Endothelial cell (in vitro differentiated cells): Measurements from ENCODE around the gene OR2L8. TPM values are rescaled to one million over a fixed set of nuclear protein-coding genes. Genes with fewer than 3 reads are reported as not detected.

Experiments
- DNase-seq: peaks from one replicate; pipeline ENCODE4 v3.0.0; 2021; ENCODE audit warnings: low spot score
- H3K27ac Mint-ChIP-seq: one replicate; pipeline ENCODE4 v1.8.0; 2021; ENCODE audit warnings: mixed read lengths, inconsistent platforms; ENCODE audit not compliant: unreplicated experiment
- H3K27me3 Mint-ChIP-seq: one replicate; pipeline ENCODE4 v1.8.0; 2021; ENCODE audit warnings: mild to moderate bottlenecking, moderate library complexity, mixed read lengths, inconsistent platforms; ENCODE audit not compliant: unreplicated experiment
- H3K36me3 Mint-ChIP-seq: one replicate; pipeline ENCODE4 v1.8.0; 2021; ENCODE audit warnings: mild to moderate bottlenecking, low read depth, mixed read lengths, inconsistent platforms; ENCODE audit not compliant: unreplicated experiment
- H3K4me1 Mint-ChIP-seq: one replicate; pipeline ENCODE4 v1.8.0; 2021; ENCODE audit warnings: mild to moderate bottlenecking, mixed read lengths, inconsistent platforms; ENCODE audit not compliant: unreplicated experiment
- H3K4me3 Mint-ChIP-seq: one replicate; pipeline ENCODE4 v1.8.0; 2021; ENCODE audit warnings: mild to moderate bottlenecking, mixed read lengths, inconsistent platforms; ENCODE audit not compliant: unreplicated experiment
- H3K9me3 Mint-ChIP-seq: one replicate; pipeline ENCODE4 v1.8.0; 2021; ENCODE audit warnings: mixed read lengths, inconsistent platforms; ENCODE audit not compliant: unreplicated experiment
- total RNA-seq: library from RNA; stranded (reverse); fragmentation: NEBNext Ultra II Directional; extraction: Animal tissue kit (Norgen Biotek cat#: 25700); gene quantifications from one replicate; pipeline ENCODE4 v1.2.1, GENCODE V29; 2021; ENCODE audit not compliant: unreplicated experiment
- TF ChIP-seq, protein P1 (sequence below): fragments of 200-600 bp; sonication (generic); IDR thresholded peaks from one replicate; pipeline ENCODE4 v1.5.0; 2021; ENCODE audit warnings: antibody characterized with exemption; ENCODE audit not compliant: unreplicated experiment

The OR2L8 gene
- total RNA-seq, 1 donor from 2014 or later: not detected

DNA sequence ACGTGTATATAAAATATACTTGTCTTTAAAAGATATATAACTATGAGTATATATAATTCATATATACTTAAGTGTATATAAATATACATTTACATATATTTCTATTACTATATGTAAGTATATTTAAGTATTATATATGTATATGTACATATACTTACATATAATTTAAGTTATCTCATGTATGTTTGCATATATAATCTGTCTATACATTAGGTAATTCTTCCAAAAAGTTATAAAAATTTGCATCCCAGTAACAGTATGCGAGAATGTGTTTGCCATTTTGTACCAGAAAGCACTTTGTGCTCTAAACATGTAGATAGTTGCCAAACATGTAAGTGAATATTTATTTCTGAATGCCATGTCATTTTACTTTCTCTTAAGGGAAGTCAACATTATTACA, 16.3 kb downstream of the OR2L8 start, which contains the start of gene OR2AK2:
Gene OR2AK2 (plus strand): TSS at position 301 of the 400 bp plus-strand sequence. CDS start 144 bp downstream, outside the sequence.
- DNase-seq: no peak
- H3K36me3 Mint-ChIP-seq: no peaks in the 10 kb centered on the region
- H3K9me3 Mint-ChIP-seq: peaks cover 22% of the 10 kb centered on the region
- H3K27ac Mint-ChIP-seq: no peak within 1 kb of the TSS
- no peak within 1 kb of the TSS for H3K4me3 Mint-ChIP-seq
- no peaks in the 10 kb centered on the region for H3K4me1 Mint-ChIP-seq
- H3K27me3 Mint-ChIP-seq: peaks cover 1% of the 10 kb centered on the region
- TF ChIP-seq, protein P1, sequence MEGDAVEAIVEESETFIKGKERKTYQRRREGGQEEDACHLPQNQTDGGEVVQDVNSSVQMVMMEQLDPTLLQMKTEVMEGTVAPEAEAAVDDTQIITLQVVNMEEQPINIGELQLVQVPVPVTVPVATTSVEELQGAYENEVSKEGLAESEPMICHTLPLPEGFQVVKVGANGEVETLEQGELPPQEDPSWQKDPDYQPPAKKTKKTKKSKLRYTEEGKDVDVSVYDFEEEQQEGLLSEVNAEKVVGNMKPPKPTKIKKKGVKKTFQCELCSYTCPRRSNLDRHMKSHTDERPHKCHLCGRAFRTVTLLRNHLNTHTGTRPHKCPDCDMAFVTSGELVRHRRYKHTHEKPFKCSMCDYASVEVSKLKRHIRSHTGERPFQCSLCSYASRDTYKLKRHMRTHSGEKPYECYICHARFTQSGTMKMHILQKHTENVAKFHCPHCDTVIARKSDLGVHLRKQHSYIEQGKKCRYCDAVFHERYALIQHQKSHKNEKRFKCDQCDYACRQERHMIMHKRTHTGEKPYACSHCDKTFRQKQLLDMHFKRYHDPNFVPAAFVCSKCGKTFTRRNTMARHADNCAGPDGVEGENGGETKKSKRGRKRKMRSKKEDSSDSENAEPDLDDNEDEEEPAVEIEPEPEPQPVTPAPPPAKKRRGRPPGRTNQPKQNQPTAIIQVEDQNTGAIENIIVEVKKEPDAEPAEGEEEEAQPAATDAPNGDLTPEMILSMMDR: no peak

DNA sequence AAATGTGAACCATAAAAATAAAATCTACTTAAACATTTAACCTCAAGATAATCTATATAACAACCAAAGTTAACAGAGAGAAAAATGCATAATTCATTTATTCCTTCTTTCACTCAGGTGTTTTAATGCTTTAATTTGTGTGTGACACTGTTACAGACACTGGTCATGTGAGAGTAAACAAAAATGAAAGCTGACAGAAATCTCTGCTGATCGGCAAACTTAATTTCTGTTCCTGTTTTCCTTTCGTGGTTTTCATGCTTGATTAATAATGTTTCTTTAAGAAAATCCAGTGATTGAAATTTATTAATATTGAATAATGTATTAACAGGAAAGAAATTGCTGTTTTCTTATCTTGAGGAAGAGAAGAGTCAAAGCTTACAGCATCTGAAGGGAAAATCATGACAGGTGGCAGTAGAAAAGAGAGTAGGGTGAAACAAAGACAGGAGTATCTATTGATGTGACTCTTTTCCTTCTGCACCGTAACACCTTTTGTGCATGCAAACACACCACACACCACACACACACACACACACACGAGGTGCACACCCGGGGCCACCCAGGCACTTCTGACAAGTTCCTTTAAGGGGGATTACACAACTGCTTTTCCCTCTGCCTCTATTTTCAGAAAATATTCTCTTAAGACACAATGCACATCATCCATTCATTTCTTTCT, 18.0 kb downstream of the OR2L8 start:
- Mint-ChIP-seq H3K36me3 (no peaks in the 10 kb centered on the region), H3K9me3 (peaks cover 14% of the 10 kb centered on the region), H3K4me3 (no peak overlapping the region), H3K4me1 (no peaks in the 10 kb centered on the region), H3K27ac (no peak overlapping the region), H3K27me3 (peaks cover 1% of the 10 kb centered on the region)
- DNase-seq: no peak
- TF ChIP-seq, protein P1: no peak

DNA sequence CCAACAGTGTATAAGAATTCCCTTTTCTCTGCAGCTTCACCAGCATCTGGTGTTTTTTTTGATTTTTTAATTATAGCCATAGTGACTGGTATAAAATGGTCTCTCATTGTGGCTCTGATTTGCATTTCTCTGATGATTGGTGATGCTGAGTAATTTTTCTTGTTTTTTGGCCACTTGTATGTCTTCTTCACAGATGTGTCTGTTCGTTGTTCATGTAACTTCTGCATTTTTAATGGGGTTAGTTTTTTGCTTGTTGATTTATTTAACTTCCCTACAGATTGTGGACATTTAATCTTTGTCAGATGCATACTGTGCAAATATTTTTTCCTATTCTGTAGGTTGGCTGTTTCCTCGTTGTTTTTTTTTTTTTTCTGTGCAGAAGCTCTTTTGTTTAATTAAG, 44.3 kb downstream of the OR2L8 start:
- H3K36me3 Mint-ChIP-seq: peaks cover 4% of the 10 kb centered on the region
- H3K27me3 Mint-ChIP-seq: no peaks in the 10 kb centered on the region
- no peak for DNase-seq
- H3K4me3 Mint-ChIP-seq: no peak overlapping the region
- peaks cover 17% of the 10 kb centered on the region for H3K9me3 Mint-ChIP-seq
- TF ChIP-seq, protein P1: no peak
- no peak overlapping the region for H3K27ac Mint-ChIP-seq
- H3K4me1 Mint-ChIP-seq: no peaks in the 10 kb centered on the region

DNA sequence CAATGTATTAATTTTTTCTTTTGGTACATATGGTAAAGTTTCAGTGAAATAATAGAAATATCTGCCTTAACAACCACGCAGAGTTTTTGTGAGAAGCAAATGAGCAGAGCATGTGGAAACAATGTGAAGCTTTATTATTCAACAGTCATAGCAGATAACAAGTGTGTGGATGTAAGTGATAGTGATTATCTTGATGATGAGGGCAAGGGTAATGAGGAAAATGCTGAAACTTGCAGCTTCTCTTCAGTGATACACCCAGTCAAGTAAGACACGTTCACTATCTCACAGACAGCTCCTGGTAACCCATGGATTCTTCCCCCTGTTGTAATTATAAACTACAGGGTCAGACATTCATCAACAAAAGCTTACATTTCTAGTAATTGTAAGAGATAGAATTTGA, 50.2 kb downstream of the OR2L8 start:
- H3K9me3 Mint-ChIP-seq: peaks cover 21% of the 10 kb centered on the region

More for the DNA sequence above, 50.2 kb downstream of the OR2L8 start:
- H3K36me3 Mint-ChIP-seq: no peaks in the 10 kb centered on the region
- H3K4me3 Mint-ChIP-seq: no peak overlapping the region
- DNase-seq: no peak
- H3K27me3 Mint-ChIP-seq: no peaks in the 10 kb centered on the region
- no peaks in the 10 kb centered on the region for H3K4me1 Mint-ChIP-seq
- H3K27ac Mint-ChIP-seq: no peak overlapping the region
- TF ChIP-seq, protein P1: no peak

Other genes starting within 250 kb of the OR2L8 start
- gene OR6F1, start 232.2 kb upstream of the OR2L8 start, total RNA-seq: not detected
- gene OR14K1, start 210.2 kb upstream of the OR2L8 start, total RNA-seq: not detected
- gene OR14A2, start 200.7 kb upstream of the OR2L8 start, total RNA-seq: not detected
- gene OR1C1, start 188.3 kb upstream of the OR2L8 start, total RNA-seq: not detected
- gene OR14A16, start 124.7 kb upstream of the OR2L8 start, total RNA-seq: not detected
- not detected for gene OR11L1, start 107.0 kb upstream of the OR2L8 start, total RNA-seq
- gene TRIM58, start 91.7 kb upstream of the OR2L8 start, total RNA-seq: 1.4 TPM
- gene OR2W3, start 53.3 kb upstream of the OR2L8 start, total RNA-seq: 0.87 TPM
- not detected for gene OR2T8, start 28.6 kb upstream of the OR2L8 start, total RNA-seq
- gene OR2AJ1, start 24.0 kb upstream of the OR2L8 start, total RNA-seq: not detected
- gene OR2AK2, start 16.4 kb downstream of the OR2L8 start, total RNA-seq: not detected
- gene OR2L5, start 64.8 kb downstream of the OR2L8 start, total RNA-seq: not detected
- not detected for gene OR2L2, start 81.2 kb downstream of the OR2L8 start, total RNA-seq
- not detected for gene OR2L3, start 98.0 kb downstream of the OR2L8 start, total RNA-seq
- not detected for gene OR2L13, start 146.3 kb downstream of the OR2L8 start, total RNA-seq
- gene OR2M5, start 196.3 kb downstream of the OR2L8 start, total RNA-seq: not detected
- gene OR2M2, start 226.0 kb downstream of the OR2L8 start, total RNA-seq: not detected
- not detected for gene OR2M3, start 248.4 kb downstream of the OR2L8 start, total RNA-seq